DOHH2 (cell line): ENCODE results near the gene TBL1X.

Experiments used
- H3F3A ChIP-seq: fragments of 200-600 bp; sonication (generic), shearing (Covaris generic); 2 replicates; pipeline ENCODE4 v1.6.0; 2016; ENCODE audit warnings: antibody characterized with exemption, mild to moderate bottlenecking; ENCODE audit not compliant: control insufficient read depth, insufficient read depth
- H3K27ac ChIP-seq: fragments of 200-600 bp; sonication (generic); 2 replicates; pipeline ENCODE4 v1.5.1; 2014; ENCODE audit warnings: low read depth, mild to moderate bottlenecking, low read length, moderate library complexity
- H3K27me3 ChIP-seq: fragments of 200-600 bp; sonication (generic); 2 replicates; pipeline ENCODE4 v1.6.1; 2014; ENCODE audit warnings: mild to moderate bottlenecking, low read length, mixed read lengths; ENCODE audit not compliant: control insufficient read depth
- H3K36me3 ChIP-seq: fragments of 200-600 bp; sonication (generic); 2 replicates; pipeline ENCODE4 v1.6.1; 2014; ENCODE audit warnings: mild to moderate bottlenecking, low read length, moderate library complexity, mixed read lengths; ENCODE audit not compliant: control insufficient read depth
- H3K4me1 ChIP-seq: fragments of 200-600 bp; sonication (generic); 2 replicates; pipeline ENCODE4 v1.6.1; 2014; ENCODE audit warnings: mild to moderate bottlenecking, low read length, mixed read lengths; ENCODE audit not compliant: control insufficient read depth
- H3K4me2 ChIP-seq: fragments of 200-600 bp; sonication (generic); 2 replicates; pipeline ENCODE4 v1.6.0; 2014; ENCODE audit warnings: mild to moderate bottlenecking, low read length, moderate library complexity
- H3K4me3 ChIP-seq: fragments of 200-600 bp; sonication (generic); 2 replicates; pipeline ENCODE4 v1.5.1; 2014; ENCODE audit warnings: mild to moderate bottlenecking, low read length, mixed read lengths
- H3K79me2 ChIP-seq: fragments of 200-600 bp; sonication (generic); 2 replicates; pipeline ENCODE4 v1.6.1; 2014; ENCODE audit warnings: mild to moderate bottlenecking, low read length, mixed read lengths; ENCODE audit not compliant: control insufficient read depth
- H3K9me2 ChIP-seq: fragments of 200-600 bp; sonication (generic); replicated peaks from 2 replicates; pipeline ENCODE4 v1.6.1; 2014; ENCODE audit warnings: mild to moderate bottlenecking, low read length, mixed read lengths; ENCODE audit not compliant: control insufficient read depth
- H3K9me3 ChIP-seq: fragments of 200-600 bp; sonication (generic); 2 replicates; pipeline ENCODE4 v1.6.1; 2014; ENCODE audit warnings: antibody characterized with exemption, low read length, mixed read lengths; ENCODE audit not compliant: control insufficient read depth, insufficient read depth
- H4K20me1 ChIP-seq: fragments of 200-600 bp; sonication (generic); 2 replicates; pipeline ENCODE4 v1.6.0; 2014; ENCODE audit warnings: low read depth, mild to moderate bottlenecking, antibody characterized with exemption, low read length, moderate library complexity; ENCODE audit not compliant: control insufficient read depth, insufficient read depth
- EZH2phosphoT487 ChIP-seq: fragments of 200-600 bp; sonication (generic); IDR thresholded peaks from 2 replicates; pipeline ENCODE4 v1.6.1; 2017; ENCODE audit warnings: borderline replicate concordance, mild to moderate bottlenecking, antibody characterized with exemption, low read length, moderate library complexity, mixed read lengths
- TF ChIP-seq, protein P1 (sequence below): fragments of 200-600 bp; sonication (generic); IDR thresholded peaks from one replicate; pipeline ENCODE4 v1.5.1; 2014; ENCODE audit warnings: antibody characterized with exemption, mild to moderate bottlenecking, low read depth, low read length; ENCODE audit not compliant: poor library complexity, severe bottlenecking

Gene TBL1X

GRCh38 chrX:9785254-9785943 is 320.5 kb downstream of the TBL1X start:
- H3F3A ChIP-seq: no peaks in the 10 kb centered on the region
- no peak overlapping the region for H3K4me3 ChIP-seq
- no peak overlapping the region for H3K27ac ChIP-seq

DNA sequence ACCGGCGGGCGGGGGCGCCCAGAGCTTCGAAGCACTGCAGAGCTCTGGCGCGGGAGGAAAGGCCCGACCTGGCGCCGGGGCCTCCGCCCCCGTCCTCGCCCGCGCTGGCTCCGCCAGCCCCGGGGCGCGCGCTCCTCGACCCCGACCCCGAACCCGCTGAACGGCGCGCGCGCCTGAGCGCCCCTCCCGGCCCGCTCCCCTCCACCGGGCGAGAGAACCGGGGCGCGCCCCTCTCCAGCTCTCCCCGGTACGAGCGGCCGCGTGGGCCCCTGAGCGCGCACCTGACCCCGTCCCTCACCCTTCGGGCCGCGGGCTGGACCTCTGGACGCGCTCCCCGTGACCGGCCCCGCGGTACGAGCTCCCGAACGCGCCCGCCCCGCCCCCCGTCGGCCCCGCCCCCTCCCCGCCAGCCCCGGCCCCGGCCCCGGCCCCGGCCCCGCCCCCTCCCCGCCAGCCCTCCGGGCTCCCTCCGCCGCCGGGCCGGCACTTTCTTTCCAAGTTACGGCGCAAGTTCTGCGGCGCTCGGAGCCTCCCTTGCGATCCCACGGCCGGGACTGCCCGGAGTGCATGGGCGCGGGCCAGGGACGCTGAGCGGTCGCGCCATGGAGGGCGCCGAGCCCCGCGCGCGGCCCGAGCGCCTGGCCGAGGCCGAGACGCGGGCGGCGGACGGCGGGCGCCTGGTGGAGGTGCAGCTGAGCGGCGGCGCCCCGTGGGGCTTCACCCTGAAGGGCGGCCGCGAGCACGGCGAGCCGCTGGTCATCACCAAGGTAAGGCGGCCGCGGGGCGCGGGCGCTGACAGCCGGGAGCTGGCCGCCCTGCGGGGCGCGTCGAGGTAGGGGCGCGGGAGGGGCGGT is 321.3 kb downstream of the TBL1X start, which contains the start of gene SHROOM2:
TSS of gene SHROOM2 (plus strand) at position 486 of the 854 bp plus-strand sequence. CDS start at position 603, 117 bp downstream.
- no peak within 1 kb of the TSS for H3K4me3 ChIP-seq
- H3K4me2 ChIP-seq: no peak within 1 kb of the TSS
- no peaks in the 10 kb centered on the region for H3K79me2 ChIP-seq
- H3K4me1 ChIP-seq: no peaks in the 10 kb centered on the region
- no peaks in the 10 kb centered on the region for H3K36me3 ChIP-seq
- H3F3A ChIP-seq: no peaks in the 10 kb centered on the region
- no peaks in the 10 kb centered on the region for H3K9me2 ChIP-seq
- H4K20me1 ChIP-seq: no peaks in the 10 kb centered on the region
- H3K9me3 ChIP-seq: no peaks in the 10 kb centered on the region
- no peaks in the 10 kb centered on the region; the same call in 1 of the 2 replicates for H3K27me3 ChIP-seq
- no peak within 1 kb of the TSS for H3K27ac ChIP-seq
- no peak for TF ChIP-seq EZH2phosphoT487
- TF ChIP-seq, protein P1, sequence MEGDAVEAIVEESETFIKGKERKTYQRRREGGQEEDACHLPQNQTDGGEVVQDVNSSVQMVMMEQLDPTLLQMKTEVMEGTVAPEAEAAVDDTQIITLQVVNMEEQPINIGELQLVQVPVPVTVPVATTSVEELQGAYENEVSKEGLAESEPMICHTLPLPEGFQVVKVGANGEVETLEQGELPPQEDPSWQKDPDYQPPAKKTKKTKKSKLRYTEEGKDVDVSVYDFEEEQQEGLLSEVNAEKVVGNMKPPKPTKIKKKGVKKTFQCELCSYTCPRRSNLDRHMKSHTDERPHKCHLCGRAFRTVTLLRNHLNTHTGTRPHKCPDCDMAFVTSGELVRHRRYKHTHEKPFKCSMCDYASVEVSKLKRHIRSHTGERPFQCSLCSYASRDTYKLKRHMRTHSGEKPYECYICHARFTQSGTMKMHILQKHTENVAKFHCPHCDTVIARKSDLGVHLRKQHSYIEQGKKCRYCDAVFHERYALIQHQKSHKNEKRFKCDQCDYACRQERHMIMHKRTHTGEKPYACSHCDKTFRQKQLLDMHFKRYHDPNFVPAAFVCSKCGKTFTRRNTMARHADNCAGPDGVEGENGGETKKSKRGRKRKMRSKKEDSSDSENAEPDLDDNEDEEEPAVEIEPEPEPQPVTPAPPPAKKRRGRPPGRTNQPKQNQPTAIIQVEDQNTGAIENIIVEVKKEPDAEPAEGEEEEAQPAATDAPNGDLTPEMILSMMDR: no peak

More at GRCh38 chrX:9785254-9785943, 320.5 kb downstream of the TBL1X start:
- Histone ChIP-seq H4K20me1 (no peaks in the 10 kb centered on the region), H3K36me3 (no peaks in the 10 kb centered on the region), H3K4me1 (no peaks in the 10 kb centered on the region), H3K27me3 (no peaks in the 10 kb centered on the region; the same call in 1 of the 2 replicates), H3K79me2 (no peaks in the 10 kb centered on the region), H3K9me2 (no peaks in the 10 kb centered on the region), H3K9me3 (no peaks in the 10 kb centered on the region), H3K4me2 (no peak overlapping the region)
- TF ChIP-seq, protein P1: no peak
- TF ChIP-seq EZH2phosphoT487: no peak

- Histone ChIP-seq H3K27ac (no peak overlapping the region), H3K27me3 (no peaks in the 10 kb centered on the region; the same call in 1 of the 2 replicates), H3K4me2 (no peak overlapping the region), H3K9me2 (no peaks in the 10 kb centered on the region), H3K36me3 (no peaks in the 10 kb centered on the region), H3K4me3 (no peak overlapping the region), H3K79me2 (no peaks in the 10 kb centered on the region), H3F3A (no peaks in the 10 kb centered on the region), H3K9me3 (no peaks in the 10 kb centered on the region), H4K20me1 (no peaks in the 10 kb centered on the region), H3K4me1 (no peaks in the 10 kb centered on the region)
- no peak for TF ChIP-seq EZH2phosphoT487
- TF ChIP-seq, protein P1: no peak
Measured at GRCh38 chrX:9786798-9787635, 322.2 kb downstream of the TBL1X start.
